ENCODE measurements around the gene ARHGAP24.

DNA sequence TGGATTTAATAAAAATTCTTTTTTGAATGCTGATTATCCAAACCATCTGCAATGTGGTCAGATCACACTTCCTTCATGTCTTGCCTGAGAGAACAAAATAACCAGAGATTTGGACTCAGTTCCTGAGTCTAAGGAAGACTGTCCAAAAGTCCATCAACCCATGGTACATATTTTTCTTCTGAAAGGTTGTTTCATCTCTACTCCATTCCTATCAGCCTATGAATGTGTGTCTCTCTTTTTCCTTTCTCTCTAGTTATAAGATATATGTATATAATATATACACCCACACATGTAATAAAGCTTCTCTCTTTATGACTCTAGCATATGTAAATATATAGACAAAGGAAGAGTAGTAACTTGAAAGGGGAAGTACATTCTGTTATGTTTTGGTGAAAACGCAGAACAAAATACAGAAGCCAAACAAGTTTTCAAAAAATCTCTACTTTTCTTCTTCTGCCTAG, 226.9 kb downstream of the ARHGAP24 start:
- TF ChIP-seq, protein P1, sequence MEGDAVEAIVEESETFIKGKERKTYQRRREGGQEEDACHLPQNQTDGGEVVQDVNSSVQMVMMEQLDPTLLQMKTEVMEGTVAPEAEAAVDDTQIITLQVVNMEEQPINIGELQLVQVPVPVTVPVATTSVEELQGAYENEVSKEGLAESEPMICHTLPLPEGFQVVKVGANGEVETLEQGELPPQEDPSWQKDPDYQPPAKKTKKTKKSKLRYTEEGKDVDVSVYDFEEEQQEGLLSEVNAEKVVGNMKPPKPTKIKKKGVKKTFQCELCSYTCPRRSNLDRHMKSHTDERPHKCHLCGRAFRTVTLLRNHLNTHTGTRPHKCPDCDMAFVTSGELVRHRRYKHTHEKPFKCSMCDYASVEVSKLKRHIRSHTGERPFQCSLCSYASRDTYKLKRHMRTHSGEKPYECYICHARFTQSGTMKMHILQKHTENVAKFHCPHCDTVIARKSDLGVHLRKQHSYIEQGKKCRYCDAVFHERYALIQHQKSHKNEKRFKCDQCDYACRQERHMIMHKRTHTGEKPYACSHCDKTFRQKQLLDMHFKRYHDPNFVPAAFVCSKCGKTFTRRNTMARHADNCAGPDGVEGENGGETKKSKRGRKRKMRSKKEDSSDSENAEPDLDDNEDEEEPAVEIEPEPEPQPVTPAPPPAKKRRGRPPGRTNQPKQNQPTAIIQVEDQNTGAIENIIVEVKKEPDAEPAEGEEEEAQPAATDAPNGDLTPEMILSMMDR (IDR thresholded peaks at IDR 0.05), result no peak
- TF ChIP-seq POLR2A (IDR thresholded peaks at IDR 0.05), result no peak
- no peak for TF ChIP-seq POLR2AphosphoS5 (IDR thresholded peaks at IDR 0.05)
- TF ChIP-seq EP300 (IDR thresholded peaks at IDR 0.05), result no peak
